ENCODE measurements around the gene PDE4C.

The PDE4C gene

GRCh38 chr19:18264137-18264854, 38.1 kb upstream of the PDE4C start:
- H3K4me1 ChIP-seq (ENCODE audit: control insufficient read depth in 1 of 2, insufficient read depth in 1 of 2, low read depth in 1 of 2, low read length in 1 of 2) = no peaks in the 10 kb centered on the region
- no peaks in the 10 kb centered on the region for H3K9me3 ChIP-seq
- no peak for TF ChIP-seq CTCF (IDR thresholded peaks at IDR 0.05)
- H3K27ac ChIP-seq = no peak overlapping the region
- peaks cover 4% of the 10 kb centered on the region for H3K36me3 ChIP-seq
- no peaks in the 10 kb centered on the region for H3K27me3 ChIP-seq
- H3K4me3 ChIP-seq (ENCODE audit: low read depth in 1 of 2, low read length in 1 of 2) = no peak overlapping the region

GRCh38 chr19:18263324-18264136, 37.3 kb upstream of the PDE4C start:
- TF ChIP-seq CTCF (IDR thresholded peaks at IDR 0.05) = no peak
- Histone ChIP-seq H3K27ac (no peak overlapping the region), H3K9me3 (no peaks in the 10 kb centered on the region), H3K36me3 (peaks cover 4% of the 10 kb centered on the region), H3K4me3 (ENCODE audit: low read depth in 1 of 2, low read length in 1 of 2) (no peak overlapping the region), H3K4me1 (ENCODE audit: control insufficient read depth in 1 of 2, insufficient read depth in 1 of 2, low read depth in 1 of 2, low read length in 1 of 2) (no peaks in the 10 kb centered on the region), H3K27me3 (no peaks in the 10 kb centered on the region)

DNA sequence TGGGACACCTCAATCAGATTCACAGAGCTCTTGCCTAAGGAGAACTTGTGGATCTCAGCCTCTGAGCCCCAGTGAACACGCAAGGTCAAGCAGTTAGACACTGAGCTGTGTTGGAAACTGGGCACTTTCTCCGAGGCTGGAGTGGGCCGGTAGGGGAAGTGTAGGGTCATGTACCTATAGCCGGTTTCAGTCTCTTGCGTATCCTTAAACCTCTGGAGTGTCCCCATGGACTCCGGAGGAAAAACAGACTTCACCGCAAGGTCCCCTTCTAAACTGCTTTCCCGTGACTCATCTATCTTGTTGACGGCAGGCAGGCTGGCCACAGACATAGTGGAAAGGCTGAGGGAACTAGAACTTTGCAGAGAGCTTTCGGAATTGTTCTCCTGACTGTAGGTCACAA, 36.7 kb upstream of the PDE4C start:
- H3K4me1 ChIP-seq (ENCODE audit: control insufficient read depth in 1 of 2, insufficient read depth in 1 of 2, low read depth in 1 of 2, low read length in 1 of 2) = no peaks in the 10 kb centered on the region
- H3K36me3 ChIP-seq = peaks cover 4% of the 10 kb centered on the region
- no peak for TF ChIP-seq CTCF (IDR thresholded peaks at IDR 0.05)
- H3K9me3 ChIP-seq = no peaks in the 10 kb centered on the region
- no peaks in the 10 kb centered on the region for H3K27me3 ChIP-seq
- H3K4me3 ChIP-seq (ENCODE audit: low read depth in 1 of 2, low read length in 1 of 2) = no peak overlapping the region
- no peak overlapping the region for H3K27ac ChIP-seq

GRCh38 chr19:18262144-18262543, 35.9 kb upstream of the PDE4C start:
- Histone ChIP-seq H3K27ac (no peak overlapping the region), H3K36me3 (peaks cover 2% of the 10 kb centered on the region), H3K4me3 (ENCODE audit: low read depth in 1 of 2, low read length in 1 of 2) (no peak overlapping the region), H3K9me3 (no peaks in the 10 kb centered on the region), H3K27me3 (no peaks in the 10 kb centered on the region), H3K4me1 (ENCODE audit: control insufficient read depth in 1 of 2, insufficient read depth in 1 of 2, low read depth in 1 of 2, low read length in 1 of 2) (no peaks in the 10 kb centered on the region)
- TF ChIP-seq CTCF (IDR thresholded peaks at IDR 0.05) = no peak

DNA sequence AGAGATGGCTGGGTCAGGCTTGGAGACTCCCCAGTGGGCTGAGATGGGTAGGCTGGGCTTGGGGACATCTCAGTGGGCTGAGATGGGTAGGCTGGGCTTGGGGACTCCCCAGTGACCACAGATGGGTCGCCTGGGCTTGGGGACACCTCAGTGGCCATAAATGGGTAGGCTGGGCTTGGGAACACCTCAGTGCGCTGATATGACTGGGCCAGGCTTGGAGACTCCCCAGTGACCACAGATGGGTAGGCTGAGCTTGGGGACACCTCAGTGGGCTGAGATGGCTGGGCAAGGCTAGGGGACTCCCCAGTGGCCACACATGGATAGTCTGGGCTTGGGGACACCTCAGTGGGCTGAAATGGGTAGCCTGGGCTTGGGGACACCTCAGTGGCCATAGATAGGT, 35.2 kb upstream of the PDE4C start:
- TF ChIP-seq CTCF (IDR thresholded peaks at IDR 0.05) = no peak
- Histone ChIP-seq H3K4me1 (ENCODE audit: control insufficient read depth in 1 of 2, insufficient read depth in 1 of 2, low read depth in 1 of 2, low read length in 1 of 2) (no peaks in the 10 kb centered on the region), H3K9me3 (no peaks in the 10 kb centered on the region), H3K27ac (no peak overlapping the region), H3K36me3 (no peaks in the 10 kb centered on the region), H3K27me3 (no peaks in the 10 kb centered on the region), H3K4me3 (ENCODE audit: low read depth in 1 of 2, low read length in 1 of 2) (no peak overlapping the region)
